GDM1 (cell line): Measurements from ENCODE around the gene MGRN1.
A peak's percentile ranks its signal among the peaks of the same experiment; 100 is the strongest.

Source experiments
- DNase-seq: peaks from one replicate; lab custom pipeline; 2025; lab: John Stamatoyannopoulos, UW

Gene MGRN1

GRCh38 chr16:4687946-4688673, 63.5 kb downstream of the MGRN1 start:
- no peak for DNase-seq

GRCh38 chr16:4688674-4689045, 64.0 kb downstream of the MGRN1 start:
- no peak for DNase-seq

- DNase-seq: no peak
These were observed 64.6 kb downstream of the MGRN1 start for GRCh38 chr16:4689091-4689671.

GRCh38 chr16:4689864-4690704, 65.5 kb downstream of the MGRN1 start:
- DNase-seq: no peak

- DNase-seq: no peak
These were observed 66.5 kb downstream of the MGRN1 start for GRCh38 chr16:4690946-4691665.

- no peak for DNase-seq
These were observed 67.2 kb downstream of the MGRN1 start for GRCh38 chr16:4691666-4692412.

GRCh38 chr16:4692460-4693295, 68.1 kb downstream of the MGRN1 start:
- no peak for DNase-seq

GRCh38 chr16:4693296-4693955, 68.8 kb downstream of the MGRN1 start, which contains the start of gene NUDT16L1:
Gene NUDT16L1, plus strand, starts transcription at chr16:4693562. Its CDS starts 165 bp downstream, at chr16:4693727.
- peak; percentile 97 for DNase-seq

GRCh38 chr16:4693956-4694641, 69.5 kb downstream of the MGRN1 start:
- no peak for DNase-seq

GRCh38 chr16:4694642-4695451, 70.2 kb downstream of the MGRN1 start:
- no peak for DNase-seq

GRCh38 chr16:4695473-4696171, 71.0 kb downstream of the MGRN1 start:
- DNase-seq: no peak

GRCh38 chr16:4696172-4696904, 71.7 kb downstream of the MGRN1 start:
- DNase-seq: no peak

- DNase-seq: no peak
These were observed 72.5 kb downstream of the MGRN1 start for GRCh38 chr16:4696905-4697847.

- no peak for DNase-seq
These were observed 73.2 kb downstream of the MGRN1 start for GRCh38 chr16:4697848-4698291.

GRCh38 chr16:4698321-4699045, 73.9 kb downstream of the MGRN1 start:
- DNase-seq: no peak
